PFSK-1 (cell line): ENCODE data around the gene HNRNPAB.

Source experiments
- FOXP2 ChIP-seq: optimal IDR thresholded peaks from 2 replicates; pipeline ENCODE3; 2011; ENCODE audit warnings: borderline replicate concordance, control low read depth, inconsistent platforms; ENCODE audit not compliant: insufficient read depth; ENCODE audit errors: extremely low read length, extremely low read depth
- POLR2AphosphoS5 ChIP-seq: IDR thresholded peaks from 2 replicates; pipeline ENCODE4 v1.6.1; 2012; ENCODE audit warnings: low read depth, mild to moderate bottlenecking, control low read depth, low read length, moderate library complexity
- SIN3A ChIP-seq: IDR thresholded peaks from 2 replicates; pipeline ENCODE4 v1.6.1; 2012; ENCODE audit warnings: mild to moderate bottlenecking, low read length, moderate library complexity, borderline replicate concordance; ENCODE audit not compliant: insufficient read depth
- TAF1 ChIP-seq: IDR thresholded peaks from 2 replicates; pipeline ENCODE4 v1.6.1; 2012; ENCODE audit warnings: low read length, control low read depth, borderline replicate concordance; ENCODE audit not compliant: insufficient read depth
- TF ChIP-seq, protein P1 (sequence below), 2 experiments: IDR thresholded peaks; 2 replicates each; pipeline versions ENCODE4 v1.6.1 to v1.8.0; 2011 to 2012; ENCODE audit warnings: low read depth in 2 of 2, low read length in 2 of 2, control low read depth in 1 of 2, inconsistent platforms in 1 of 2, mild to moderate bottlenecking in 1 of 2, moderate library complexity in 1 of 2; ENCODE audit not compliant: insufficient read depth in 1 of 2

Gene HNRNPAB

GRCh38 chr5:178240341-178240741 lies 36.0 kb downstream of the HNRNPAB start:
- TF ChIP-seq, protein P1, sequence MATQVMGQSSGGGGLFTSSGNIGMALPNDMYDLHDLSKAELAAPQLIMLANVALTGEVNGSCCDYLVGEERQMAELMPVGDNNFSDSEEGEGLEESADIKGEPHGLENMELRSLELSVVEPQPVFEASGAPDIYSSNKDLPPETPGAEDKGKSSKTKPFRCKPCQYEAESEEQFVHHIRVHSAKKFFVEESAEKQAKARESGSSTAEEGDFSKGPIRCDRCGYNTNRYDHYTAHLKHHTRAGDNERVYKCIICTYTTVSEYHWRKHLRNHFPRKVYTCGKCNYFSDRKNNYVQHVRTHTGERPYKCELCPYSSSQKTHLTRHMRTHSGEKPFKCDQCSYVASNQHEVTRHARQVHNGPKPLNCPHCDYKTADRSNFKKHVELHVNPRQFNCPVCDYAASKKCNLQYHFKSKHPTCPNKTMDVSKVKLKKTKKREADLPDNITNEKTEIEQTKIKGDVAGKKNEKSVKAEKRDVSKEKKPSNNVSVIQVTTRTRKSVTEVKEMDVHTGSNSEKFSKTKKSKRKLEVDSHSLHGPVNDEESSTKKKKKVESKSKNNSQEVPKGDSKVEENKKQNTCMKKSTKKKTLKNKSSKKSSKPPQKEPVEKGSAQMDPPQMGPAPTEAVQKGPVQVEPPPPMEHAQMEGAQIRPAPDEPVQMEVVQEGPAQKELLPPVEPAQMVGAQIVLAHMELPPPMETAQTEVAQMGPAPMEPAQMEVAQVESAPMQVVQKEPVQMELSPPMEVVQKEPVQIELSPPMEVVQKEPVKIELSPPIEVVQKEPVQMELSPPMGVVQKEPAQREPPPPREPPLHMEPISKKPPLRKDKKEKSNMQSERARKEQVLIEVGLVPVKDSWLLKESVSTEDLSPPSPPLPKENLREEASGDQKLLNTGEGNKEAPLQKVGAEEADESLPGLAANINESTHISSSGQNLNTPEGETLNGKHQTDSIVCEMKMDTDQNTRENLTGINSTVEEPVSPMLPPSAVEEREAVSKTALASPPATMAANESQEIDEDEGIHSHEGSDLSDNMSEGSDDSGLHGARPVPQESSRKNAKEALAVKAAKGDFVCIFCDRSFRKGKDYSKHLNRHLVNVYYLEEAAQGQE (IDR thresholded peaks at IDR 0.05; ENCODE audit: insufficient read depth in 1 of 2, low read depth in 2 of 2, low read length in 2 of 2) = no peak
- no peak for TF ChIP-seq POLR2AphosphoS5
- no peak for TF ChIP-seq FOXP2
- TF ChIP-seq SIN3A = no peak
- TF ChIP-seq TAF1 = no peak

DNA sequence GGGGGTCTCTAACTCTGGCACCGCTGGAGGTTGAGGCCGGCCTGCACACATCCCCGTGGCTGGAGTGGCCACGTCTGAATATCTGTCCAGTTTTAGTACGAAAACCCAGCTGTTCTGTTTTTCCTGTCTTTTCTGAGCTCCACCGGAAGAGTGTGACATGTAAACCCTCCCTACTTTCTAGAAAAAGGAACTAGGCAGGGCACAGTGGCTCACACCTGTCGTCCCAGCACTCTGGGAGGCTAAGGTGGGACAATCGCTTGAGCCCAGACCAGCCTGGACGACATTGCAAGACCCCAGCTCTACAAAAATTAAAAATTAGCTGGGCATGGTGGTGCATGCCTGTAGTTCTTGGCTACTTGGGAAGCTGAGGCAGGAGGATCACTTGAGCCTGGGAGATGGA lies 36.4 kb downstream of the HNRNPAB start:
- no peak for TF ChIP-seq TAF1
- TF ChIP-seq, protein P1 (IDR thresholded peaks at IDR 0.05; ENCODE audit: insufficient read depth in 1 of 2, low read depth in 2 of 2, low read length in 2 of 2) = no peak
- no peak for TF ChIP-seq FOXP2

- TF ChIP-seq FOXP2 (no peak), SIN3A (no peak), TAF1 (no peak), POLR2AphosphoS5 (no peak)
- TF ChIP-seq, protein P1 (IDR thresholded peaks at IDR 0.05; ENCODE audit: insufficient read depth in 1 of 2, low read depth in 2 of 2, low read length in 2 of 2) = no peak
These were observed 36.9 kb downstream of the HNRNPAB start for GRCh38 chr5:178241231-178241663.

DNA sequence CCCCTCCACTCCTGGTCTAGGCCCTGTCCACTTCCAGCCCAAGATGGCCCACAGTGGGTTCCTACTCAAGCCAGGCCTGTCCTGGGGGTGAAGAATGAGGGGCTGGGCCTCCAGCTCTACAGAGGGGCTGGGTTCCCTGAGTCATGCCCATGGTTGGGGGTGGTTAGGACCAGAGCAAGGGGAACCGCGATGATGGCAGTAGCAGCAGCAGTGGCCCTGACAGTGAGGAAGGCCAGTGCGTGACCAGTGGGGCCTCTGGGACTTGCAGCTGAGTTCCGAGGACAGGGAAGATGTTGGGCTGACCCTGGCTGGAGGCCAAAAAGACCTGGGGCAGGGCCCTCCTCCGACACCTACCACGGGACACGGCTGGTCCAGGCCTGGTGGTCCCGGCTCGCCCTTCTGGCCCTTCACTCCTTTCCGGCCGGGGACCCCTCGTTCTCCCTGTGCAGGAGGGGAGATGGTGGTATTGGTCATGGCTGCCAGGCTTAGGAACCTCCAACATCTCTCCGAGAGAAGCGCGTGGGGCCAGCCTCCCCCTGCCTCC lies 37.4 kb downstream of the HNRNPAB start:
- TF ChIP-seq SIN3A (no peak), POLR2AphosphoS5 (no peak), TAF1 (no peak), FOXP2 (no peak)
- TF ChIP-seq, protein P1 (IDR thresholded peaks at IDR 0.05; ENCODE audit: insufficient read depth in 1 of 2, low read depth in 2 of 2, low read length in 2 of 2) = no peak

- TF ChIP-seq SIN3A (no peak), TAF1 (no peak), FOXP2 (no peak), POLR2AphosphoS5 (no peak)
- TF ChIP-seq, protein P1 (IDR thresholded peaks at IDR 0.05; ENCODE audit: insufficient read depth in 1 of 2, low read depth in 2 of 2, low read length in 2 of 2) = no peak
These were observed 38.1 kb downstream of the HNRNPAB start for GRCh38 chr5:178242416-178242815.
